SH-SY5Y (cell line): ENCODE results near the gene SDSL.

Experiments
- GATA2 ChIP-seq: IDR thresholded peaks from 2 replicates; pipeline ENCODE4 v1.6.1; 2011; ENCODE audit warnings: mild to moderate bottlenecking, low read depth, low read length
- GATA3 ChIP-seq: IDR thresholded peaks from 2 replicates; pipeline ENCODE4 v1.6.1; 2011; ENCODE audit warnings: low read depth, mild to moderate bottlenecking, low read length, moderate library complexity

GRCh38 chr12:113402586-113403260 lies 19.5 kb upstream of the SDSL start:
- TF ChIP-seq GATA2 (no peak), GATA3 (no peak)
